NCI-H1930 (cell line): ENCODE data around the gene NDUFS6.
"Not testable (repeated sequence)": the region's sequence is repeated elsewhere in the genome, so short reads cannot be mapped to it uniquely, and the experiment has no call there.

Source experiments
- DNase-seq, 2 experiments: peaks; one replicate each; lab custom pipeline; 2025; lab: John Stamatoyannopoulos, UW

The NDUFS6 gene

DNA sequence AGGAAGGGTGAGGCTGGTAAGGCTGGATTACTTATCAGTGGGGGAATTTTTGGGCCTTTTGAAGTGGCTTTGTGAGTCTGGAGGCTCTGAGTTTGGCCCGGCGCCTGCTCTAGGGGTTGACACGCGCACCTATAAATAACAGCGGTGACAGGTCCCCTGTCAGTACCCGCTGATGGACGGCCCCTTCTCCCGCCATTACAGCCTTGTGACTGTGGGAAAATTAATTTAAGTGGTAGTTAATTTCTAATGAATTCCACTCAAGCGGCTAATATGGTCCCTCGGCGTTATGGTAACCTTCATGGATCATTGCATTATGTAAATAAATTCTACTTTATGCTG, 18.0 kb upstream of the NDUFS6 start:
- no peak for DNase-seq

DNA sequence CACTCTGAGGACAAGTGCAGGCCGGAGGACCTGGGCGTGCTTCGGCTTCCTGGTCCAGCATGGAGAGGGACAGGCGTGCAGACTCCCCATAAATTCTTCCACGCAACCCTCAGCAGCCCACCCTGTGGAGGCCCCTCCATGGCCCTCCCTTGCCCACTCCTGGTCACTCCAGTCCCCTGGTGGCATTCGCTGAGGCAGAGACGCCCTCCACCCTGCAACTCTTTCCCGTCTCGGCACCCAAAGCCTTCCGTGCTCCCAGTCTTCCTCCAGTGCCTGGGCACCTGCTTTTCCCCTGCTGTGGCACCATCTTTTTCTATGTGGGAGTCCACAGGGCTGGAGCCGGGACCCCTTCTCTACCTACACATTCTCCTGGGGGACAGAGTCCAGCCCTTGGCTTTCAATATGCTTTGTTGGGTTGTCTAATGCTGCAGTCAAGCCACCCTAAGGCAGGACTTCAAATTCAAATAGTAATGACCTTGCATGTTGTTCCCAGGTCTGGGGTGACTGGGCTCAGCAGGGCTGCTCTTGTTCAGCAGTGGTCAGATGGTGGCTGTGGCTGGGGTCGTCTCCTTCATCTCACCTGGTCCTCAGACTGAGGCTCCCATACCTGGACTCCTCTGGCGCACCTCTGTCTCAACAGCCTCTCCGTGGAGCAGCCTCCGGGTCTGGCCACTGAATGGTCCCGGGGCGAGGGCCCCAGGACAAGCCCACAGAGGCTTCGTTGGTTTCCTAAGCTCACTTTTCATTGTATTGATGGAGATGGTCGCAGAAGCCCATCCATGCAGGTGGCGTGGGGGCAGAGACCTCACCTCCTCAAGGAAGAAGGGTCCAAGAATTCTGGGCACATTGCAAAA, 16.8 kb upstream of the NDUFS6 start:
- no peak for DNase-seq

DNA sequence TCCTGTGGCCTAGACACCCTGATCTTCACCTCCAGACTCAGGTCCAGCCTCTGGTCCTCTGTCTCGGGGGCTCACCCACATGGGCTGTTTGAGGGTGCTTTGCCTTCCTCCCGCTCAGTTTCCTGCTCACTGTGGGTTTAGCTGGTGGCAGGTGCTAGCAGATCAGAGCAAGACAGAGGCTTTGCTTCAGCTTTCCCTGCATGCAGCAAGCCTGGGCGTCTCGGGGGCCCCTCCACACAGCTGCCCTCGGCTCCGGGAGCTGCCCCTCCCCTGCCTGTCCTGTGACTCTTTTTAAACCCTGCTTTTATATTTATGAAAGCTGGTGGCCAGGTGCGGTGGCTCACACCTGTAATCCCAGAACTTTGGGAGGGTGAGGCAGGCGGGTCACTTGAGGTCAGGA, 16.1 kb upstream of the NDUFS6 start:
- DNase-seq, result no peak

DNA sequence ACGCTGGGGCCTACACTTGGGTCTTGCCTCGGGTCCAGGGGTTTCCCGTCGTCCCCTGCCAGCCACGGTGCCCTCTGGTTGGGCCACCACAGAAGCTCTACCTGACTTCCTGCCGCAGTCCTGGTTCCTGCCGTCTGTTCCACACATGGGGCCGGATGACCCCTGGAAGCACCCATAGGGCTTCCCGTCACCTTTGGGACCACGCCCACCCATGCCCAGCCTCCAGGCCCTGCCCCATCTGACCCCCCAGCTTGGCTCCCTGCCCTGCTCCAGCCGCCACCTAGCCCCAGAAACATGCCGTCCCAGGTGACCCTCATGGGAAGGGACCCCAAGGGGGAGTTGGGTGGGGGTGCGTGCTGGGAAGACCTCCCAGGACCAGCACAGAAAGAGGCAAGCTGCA, 15.2 kb upstream of the NDUFS6 start:
- no peak for DNase-seq

DNA sequence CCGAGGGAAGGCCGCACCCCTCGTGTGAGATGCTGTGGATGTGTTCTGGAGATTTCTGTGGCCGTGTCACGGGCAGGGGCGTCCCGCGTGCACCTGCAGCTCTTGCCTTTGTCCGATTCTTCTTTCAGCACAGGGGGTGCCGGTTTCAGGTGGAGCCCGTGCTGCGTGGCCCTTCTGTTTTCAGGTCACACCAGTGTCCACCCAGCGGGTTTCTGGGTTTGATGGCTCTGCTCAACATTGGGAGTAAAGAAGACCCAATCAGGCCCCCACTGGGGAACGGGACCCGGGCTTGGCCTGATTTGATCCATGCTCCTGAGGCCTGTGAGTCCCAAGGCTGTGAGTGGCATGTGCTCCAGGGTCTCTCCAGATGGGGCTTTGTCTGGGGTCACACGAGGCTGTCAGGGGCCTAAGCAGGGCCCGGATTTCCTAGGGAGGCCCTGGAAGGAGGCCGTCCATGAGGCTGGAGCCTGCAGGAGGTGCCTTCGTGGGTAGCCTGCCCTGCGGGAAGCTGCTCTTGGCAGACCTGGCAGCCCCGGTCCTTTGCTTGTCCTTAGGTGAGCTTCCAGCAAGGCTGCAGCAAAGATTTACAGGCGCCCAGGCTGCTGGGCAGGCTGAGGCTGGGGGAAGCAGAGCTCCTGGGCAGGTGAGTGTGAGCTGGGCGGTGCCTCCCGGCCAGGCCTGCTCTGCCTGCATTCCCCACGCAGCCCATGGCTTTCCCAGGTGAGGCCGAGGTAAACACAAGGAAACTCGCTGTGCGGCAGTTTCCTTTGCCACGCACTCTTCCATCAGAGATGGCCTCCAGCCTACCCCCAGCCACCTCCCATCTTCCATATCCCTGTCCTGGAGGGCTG, 14.4 kb upstream of the NDUFS6 start:
- DNase-seq, result no peak

DNA sequence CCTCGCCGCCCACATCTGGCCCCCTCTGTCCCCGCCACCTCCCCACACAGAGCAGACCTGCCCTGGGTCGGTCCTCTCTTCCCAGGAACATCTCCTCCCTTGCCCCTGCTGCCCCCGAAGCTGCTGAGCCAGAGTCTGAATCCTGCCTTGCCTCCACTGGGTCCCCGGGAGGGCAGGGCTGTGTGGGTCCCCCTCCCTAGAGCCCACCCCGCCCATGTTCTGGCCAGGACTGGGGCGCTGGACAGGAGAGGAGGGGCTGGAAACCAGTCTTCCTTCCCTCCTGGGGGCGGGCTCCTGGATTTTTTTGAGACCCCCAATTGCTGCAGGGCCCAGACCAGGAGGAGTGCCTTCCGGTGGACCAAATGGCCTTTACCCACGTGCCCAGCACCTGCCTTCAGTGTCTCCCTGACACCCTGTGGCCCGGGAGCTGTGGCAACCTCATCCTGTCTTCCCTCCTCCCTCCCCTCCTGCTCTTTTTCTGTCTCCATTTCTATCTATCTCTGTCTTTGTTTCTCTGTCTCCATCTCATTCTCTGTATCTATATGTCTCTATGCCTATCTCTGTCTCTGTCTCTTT, 13.6 kb upstream of the NDUFS6 start:
- no peak for DNase-seq

DNA sequence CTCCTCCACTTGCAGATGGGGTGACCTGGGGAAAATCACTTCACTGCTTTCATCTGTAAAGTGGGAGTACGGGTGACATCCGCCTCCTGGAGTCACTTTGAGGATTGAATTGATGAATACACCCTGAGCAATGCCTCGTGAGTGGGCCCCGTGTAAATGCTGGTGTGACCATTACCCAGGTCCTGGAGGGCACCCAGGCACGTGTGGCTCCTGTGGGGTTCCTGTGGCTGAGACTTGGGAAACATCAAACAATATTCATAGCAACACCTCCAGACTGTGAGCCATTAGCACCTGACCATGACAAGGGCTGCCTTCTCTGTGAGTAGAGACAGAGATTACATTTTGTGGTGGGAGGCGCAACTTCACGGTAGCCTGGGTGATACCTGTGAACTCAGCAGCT, 13.0 kb upstream of the NDUFS6 start:
- no peak for DNase-seq

DNA sequence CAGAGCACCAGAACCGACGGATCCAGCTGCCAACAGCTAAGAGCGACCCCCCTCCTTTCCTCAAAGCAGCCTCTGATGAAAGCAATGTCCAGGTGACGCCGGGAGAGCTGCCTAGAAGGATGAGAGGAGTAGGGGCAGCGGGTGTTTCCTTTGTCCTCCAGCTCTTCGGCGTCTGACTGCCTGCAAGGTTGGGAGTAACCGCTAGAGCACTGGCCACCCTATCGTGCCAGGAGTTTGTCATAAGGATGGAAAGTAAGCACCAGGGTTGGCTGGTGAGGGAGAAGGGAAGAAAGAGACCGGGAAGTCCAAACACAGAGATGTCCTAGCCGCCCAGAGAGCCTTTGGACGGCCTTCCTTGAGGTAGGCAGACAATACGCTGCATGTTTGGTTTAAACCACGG, 12.4 kb upstream of the NDUFS6 start:
- DNase-seq, result no peak

DNA sequence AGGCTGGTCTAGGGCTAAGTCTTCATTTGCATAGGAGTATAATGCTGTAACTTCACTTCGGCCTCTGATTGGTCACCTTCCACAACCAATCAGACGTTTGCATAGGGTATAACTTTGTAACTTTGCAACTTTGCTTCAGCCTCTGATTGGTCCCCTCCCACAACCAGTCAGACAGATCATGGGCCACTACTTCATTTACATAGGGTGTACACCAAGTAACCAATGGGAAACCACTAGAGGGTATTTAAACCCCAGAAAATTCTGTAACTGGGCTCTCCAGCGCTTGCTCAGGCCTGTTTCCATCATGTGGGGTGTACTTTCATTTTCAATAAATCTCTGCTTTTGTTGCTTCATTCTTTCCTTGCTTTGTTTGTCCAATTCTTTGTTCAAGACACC, 11.8 kb upstream of the NDUFS6 start:
- DNase-seq, result not testable (repeated sequence)

DNA sequence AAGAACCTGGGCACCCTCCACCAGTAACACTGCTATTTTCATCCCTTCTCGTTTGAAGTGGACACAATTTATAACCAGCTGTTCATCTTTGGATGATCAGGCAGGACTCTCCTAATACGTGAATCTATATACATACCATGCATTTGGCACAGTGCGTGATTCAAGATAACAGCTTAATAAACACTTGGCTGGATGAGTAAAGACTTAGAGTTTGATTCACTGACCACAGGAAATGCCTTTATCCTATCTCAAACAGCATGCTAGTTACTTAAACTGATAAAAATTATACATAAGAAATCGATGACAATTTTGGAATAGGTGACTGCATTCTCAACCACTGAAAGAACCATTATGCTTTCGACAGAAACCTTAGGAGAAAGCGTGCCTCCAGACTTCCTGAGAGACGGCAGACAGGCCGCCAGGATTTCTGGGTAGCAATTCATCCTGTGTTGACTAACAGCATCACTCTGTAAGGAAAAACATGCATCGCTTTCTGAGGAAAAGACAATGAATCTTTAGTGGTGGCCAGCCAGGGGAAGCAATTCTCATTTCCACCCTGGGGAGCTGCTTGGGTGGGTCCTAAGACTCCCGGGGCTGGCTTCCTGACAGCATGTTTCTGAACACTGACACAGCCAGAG, 11.3 kb upstream of the NDUFS6 start:
- DNase-seq, result no peak

DNA sequence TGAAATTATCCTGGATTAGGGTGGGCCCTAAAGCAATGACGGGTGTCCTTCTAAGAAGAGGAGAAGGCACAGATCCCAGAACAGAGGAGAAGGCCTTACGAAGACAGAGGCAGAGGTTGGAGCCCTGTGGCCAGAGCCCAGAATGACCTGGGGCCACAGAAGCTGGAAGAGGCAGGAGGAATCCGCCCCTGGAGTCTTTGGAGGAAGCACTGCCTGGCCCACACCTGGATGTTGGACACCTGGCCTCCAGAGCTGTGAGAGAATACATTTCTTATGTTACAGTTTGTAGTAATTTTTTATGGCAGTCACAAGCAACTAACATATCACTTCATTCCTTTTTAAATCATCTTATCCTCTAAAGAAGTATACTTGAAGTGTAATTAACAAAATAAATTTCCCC, 10.0 kb upstream of the NDUFS6 start:
- no peak for DNase-seq

DNA sequence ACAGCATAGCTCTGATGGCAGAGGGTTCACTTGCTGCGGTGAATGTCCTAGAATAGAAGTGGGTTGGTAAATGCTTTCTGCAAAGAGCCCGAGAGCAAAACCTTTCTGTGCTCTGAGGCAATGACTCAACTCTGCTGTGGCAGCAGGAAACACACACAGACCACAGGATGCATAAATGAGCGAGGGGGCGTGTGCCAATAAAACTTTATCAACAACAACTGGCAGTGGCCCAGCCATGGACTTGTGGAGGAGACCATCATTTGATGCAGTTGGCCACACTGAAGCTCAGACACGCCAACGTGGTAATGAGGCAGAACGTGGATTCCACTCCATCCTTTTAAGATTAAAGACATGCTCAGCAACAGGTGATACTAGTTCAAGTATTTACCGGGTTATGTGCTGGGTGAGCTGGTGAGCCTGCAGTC, 8.4 kb upstream of the NDUFS6 start:
- DNase-seq, result no peak

DNA sequence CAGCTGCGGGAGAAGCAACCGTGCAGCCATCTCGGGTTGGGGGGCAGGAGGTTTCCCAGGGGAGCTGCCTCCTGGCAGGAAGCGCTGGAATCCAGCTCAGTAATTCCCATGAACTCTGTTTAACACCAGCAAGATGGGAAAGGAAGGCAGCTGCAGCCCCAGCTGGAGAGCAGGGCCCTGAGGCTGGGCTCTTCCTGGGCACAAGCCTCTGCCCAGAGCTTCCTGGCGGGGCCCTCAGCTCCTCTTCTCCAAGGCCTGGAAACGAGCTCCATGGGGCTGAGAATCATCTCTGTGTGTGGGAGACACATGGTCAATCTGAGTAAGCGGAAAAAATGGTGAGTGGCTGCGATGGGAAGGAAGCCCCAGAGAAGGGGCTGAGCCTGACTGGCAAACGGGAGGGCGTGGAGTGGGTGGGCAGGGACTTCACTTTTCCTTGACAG, 7.9 kb upstream of the NDUFS6 start:
- DNase-seq, result no peak

DNA sequence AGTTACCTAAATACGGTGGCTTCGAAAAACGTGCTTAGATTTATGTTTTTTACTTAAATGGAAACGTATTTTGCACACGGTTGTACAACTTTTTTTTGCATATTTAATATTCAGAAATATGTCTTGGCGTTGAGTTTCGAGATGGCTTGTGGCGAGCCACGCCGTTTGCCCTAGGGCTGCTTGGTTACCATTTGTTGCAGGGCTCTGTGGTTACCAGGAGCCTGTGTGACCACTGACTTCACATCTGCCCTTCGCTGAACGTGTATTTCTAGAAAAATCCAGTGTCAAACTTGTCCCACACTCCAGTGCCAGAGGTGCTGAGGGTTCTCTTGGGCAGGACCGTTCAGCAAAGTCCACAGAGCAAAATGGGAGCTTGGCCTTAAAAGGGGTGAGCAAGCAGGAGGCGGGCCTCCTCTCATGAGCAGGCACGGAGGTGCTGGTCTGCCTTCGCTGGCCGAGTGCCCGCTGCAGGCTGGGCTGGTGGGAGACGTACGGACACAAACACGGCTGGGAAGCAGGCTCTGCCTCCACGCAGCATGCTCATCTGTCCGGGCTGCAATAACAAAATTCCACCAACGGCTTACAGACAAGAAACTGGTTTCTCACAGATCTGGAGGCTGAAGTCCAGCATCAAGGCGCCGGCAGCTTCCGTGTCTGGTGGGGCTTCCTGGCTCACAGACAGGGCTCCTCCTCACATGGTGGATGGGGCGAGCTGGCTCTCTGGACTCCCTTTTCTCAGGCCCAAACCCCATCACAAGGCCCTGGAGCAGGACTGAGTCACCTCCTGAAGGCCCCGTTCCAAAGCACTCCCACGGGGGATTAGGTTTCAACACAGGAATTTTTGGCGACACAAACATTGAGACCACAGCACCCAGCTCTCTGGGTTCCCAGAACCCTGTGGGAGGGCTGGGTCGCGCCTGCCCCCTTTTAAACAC, 7.0 kb upstream of the NDUFS6 start:
- DNase-seq, result no peak

DNA sequence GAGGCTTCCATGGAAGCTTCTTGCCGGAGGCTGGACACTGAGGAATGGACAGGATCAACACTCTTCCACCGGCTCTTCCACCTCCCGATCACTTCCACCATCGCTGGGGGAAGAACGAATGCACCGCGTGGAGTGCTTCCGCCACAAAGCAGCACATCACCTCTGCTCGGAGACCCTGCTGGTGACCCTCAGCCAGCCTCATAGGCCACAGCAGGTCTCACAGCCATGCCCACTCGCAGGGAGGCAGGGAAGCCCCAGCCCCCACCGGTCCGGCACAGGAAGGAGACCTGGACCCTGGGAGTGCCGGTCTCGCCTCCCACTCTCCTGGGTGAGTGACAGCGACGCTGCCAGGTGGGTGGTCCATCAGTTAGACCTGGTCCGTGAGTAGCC, 6.3 kb upstream of the NDUFS6 start:
- DNase-seq, result no peak

DNA sequence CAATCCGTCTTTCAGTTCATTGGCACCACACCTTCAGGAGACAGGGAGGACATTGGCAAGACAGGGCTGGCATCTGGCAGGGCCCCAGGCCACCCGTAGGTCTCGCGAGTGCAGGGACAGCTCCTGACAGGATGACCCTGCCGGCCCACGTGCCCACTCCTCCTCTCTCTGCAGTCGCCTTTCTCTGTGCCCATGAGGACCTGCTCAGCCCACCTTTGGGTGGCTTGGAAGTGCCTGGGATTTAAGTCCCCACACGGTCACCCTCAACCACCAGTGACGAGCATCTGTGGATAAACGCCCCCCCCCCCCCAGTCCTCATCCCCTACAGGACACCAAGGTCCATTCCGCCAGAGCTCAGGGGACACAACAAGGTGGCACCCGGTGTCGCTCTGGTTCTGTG, 5.7 kb upstream of the NDUFS6 start:
- DNase-seq, result no peak

DNA sequence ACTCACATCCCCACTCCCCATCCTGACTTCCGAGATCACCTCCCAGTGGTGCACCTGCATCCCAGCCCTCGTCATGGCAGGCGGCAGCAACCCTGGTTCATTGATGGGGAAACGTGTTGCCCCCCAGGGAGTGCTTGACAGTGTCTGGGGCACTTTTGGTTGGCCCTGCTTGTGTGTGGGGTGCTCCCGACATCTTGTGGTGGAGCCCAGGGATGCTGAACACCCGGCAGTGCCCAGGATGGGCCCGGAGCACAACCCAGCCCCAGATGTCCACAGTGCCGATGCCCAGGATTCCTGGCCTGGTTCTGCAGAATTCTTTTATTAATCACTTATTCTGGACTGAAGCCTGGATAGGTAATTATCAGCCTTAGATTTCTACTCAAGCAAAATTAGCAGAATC, 5.3 kb upstream of the NDUFS6 start:
- no peak for DNase-seq

DNA sequence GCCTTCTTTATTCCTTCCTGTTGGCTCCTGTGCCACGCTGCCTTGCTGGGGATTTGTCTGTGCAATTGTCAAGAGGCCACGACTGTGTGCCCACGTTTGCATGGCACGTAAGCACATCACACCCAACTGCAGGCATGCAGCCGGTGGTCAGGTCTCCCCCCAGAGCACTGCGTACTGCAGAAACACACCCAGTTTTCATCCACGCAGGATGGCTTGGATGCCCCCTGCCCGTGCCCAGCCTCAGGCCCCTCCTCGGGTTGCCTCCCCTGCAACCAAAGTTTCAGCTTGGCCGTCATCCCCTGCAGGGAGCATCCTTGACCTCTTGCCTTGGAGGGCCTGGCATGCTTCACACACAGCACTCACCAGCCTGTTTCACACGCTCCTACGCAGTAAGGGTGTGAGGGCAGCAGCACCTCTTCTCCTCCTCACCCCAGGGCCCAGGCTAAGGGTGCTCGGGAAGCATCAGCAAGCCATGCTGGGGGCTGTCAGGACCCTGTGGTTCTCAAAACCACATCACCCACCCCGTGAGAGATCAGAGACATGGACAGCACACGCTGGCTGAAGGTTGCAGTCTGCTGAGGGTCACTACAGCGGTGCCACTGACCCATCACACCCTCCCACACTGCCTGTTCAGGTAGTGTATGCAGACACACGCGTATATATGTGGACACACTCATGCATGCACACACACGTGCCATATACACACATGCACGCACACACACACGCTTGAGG, 4.7 kb upstream of the NDUFS6 start:
- no peak for DNase-seq

DNA sequence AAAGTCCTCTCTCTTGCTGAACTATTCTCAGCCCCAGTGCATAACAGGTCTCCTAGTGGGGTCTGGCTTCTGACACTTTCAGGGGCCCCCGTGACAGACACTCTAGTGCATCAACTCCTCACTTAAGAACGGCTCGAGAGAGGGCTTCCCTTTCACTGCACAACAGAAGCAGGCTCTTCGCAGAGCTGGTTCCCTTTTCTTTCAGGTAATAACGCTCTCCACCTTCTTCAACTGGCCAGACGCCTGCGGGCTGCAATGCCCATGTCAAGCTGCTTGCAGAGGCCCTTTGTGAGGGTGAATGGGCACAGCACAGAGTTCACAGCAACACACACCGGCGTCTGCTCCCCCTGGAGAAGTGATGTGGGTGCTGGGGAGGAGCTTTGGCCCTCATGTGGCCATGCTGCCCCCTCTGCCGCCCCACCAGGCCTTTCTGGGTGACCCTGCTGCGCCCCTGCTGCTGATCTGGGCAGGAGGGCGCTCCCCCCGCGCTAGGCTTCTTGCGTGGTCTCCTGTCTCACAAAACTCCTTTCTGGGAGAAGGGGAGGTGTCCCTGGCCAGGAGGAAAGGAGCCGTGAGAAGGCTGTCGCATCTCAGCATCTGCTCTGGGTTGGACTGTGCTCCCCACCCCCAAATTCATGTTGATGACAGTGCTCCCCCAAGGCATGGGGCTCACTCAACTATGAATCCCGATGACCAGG, 4.0 kb upstream of the NDUFS6 start:
- no peak for DNase-seq

DNA sequence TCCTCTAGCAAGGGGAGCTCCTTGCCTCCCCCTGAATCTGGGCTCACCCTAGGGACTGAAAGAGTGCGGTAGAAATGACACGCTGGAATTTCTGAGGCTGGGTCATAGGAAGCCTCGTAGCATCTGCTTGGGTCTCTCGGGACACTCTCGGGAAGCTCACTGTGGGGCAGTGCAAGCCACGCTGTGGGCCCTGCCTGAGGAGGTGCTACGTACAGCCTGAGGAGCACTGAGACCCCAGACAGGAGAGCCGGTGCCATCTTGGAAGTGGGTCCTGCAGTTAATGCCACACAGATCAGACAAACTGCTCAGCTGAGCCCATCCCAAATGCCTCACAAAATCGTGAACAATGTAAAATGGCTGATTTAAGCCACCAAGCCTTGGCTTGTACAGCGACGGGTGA, 3.4 kb upstream of the NDUFS6 start:
- DNase-seq, result no peak
